Sigmoid colon (tissue), 4 donors: ENCODE results near the gene NCBP3.
"Not testable (repeated sequence)": the region's sequence is repeated elsewhere in the genome, so short reads cannot be mapped to it uniquely, and the experiment has no call there.

Experiments used
- POLR2A ChIP-seq, 2 donors: fragments of 450-650 bp; IDR thresholded peaks; one replicate each; pipeline ENCODE4 v1.6.1; 2016; ENCODE audit warnings: antibody characterized with exemption in 2 of 2, mild to moderate bottlenecking in 2 of 2, moderate library complexity in 2 of 2
- POLR2AphosphoS5 ChIP-seq, 4 donors: sonication (generic); formaldehyde crosslinking; IDR thresholded peaks; one replicate each; pipeline ENCODE4 v1.6.1; 2017; ENCODE audit warnings: antibody characterized with exemption in 4 of 4
- TF ChIP-seq, protein P1 (sequence below), 4 experiments: fragments of 450-650 bp in 3 of 4; fragments of 200-600 bp in 1 of 4; IDR thresholded peaks; one replicate each; pipeline ENCODE4 v1.5.1; 2016 to 2019; ENCODE audit warnings: antibody characterized with exemption in 4 of 4, mild to moderate bottlenecking in 3 of 4, moderate library complexity in 2 of 4

- TF ChIP-seq, protein P1, sequence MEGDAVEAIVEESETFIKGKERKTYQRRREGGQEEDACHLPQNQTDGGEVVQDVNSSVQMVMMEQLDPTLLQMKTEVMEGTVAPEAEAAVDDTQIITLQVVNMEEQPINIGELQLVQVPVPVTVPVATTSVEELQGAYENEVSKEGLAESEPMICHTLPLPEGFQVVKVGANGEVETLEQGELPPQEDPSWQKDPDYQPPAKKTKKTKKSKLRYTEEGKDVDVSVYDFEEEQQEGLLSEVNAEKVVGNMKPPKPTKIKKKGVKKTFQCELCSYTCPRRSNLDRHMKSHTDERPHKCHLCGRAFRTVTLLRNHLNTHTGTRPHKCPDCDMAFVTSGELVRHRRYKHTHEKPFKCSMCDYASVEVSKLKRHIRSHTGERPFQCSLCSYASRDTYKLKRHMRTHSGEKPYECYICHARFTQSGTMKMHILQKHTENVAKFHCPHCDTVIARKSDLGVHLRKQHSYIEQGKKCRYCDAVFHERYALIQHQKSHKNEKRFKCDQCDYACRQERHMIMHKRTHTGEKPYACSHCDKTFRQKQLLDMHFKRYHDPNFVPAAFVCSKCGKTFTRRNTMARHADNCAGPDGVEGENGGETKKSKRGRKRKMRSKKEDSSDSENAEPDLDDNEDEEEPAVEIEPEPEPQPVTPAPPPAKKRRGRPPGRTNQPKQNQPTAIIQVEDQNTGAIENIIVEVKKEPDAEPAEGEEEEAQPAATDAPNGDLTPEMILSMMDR (IDR thresholded peaks at IDR 0.05) = not testable (repeated sequence)
- not testable (repeated sequence) for TF ChIP-seq POLR2AphosphoS5, POLR2A (IDR thresholded peaks at IDR 0.05)
Measured at GRCh38 chr17:3844556-3844955, 1.5 kb downstream of the NCBP3 start.
